WI38 (cell line): ENCODE results near the gene TGFBR3.

Source experiments
- H3K4me3 ChIP-seq: 2 replicates; pipeline ENCODE4 v1.5.1; 2011; ENCODE audit warnings: low read depth, mild to moderate bottlenecking, control low read depth, low read length
- TF ChIP-seq, protein P1 (sequence below): IDR thresholded peaks from 2 replicates; pipeline ENCODE4 v1.5.1; 2012; ENCODE audit warnings: low read depth, mild to moderate bottlenecking, control low read depth, low read length

Gene TGFBR3

DNA sequence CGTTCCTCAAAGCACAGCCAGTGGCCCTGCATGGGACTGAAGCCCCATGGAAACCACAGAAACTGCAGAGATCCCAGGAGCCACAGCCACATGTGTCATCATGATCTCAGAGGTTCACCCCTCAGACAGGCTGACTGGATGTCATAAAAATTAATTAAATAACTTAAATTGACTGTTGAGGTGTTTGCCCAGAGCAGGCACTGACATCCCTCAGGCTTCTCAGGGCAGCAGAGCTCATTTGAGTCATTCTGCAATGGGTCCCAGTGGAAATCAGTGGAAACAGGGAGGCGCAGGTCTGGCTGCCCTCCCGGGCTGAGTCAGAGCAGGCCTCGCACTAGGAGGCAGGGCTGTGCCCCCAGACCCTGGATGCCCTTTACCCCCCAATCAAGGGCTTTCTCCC, 250.2 kb downstream of the TGFBR3 start:
- TF ChIP-seq, protein P1, sequence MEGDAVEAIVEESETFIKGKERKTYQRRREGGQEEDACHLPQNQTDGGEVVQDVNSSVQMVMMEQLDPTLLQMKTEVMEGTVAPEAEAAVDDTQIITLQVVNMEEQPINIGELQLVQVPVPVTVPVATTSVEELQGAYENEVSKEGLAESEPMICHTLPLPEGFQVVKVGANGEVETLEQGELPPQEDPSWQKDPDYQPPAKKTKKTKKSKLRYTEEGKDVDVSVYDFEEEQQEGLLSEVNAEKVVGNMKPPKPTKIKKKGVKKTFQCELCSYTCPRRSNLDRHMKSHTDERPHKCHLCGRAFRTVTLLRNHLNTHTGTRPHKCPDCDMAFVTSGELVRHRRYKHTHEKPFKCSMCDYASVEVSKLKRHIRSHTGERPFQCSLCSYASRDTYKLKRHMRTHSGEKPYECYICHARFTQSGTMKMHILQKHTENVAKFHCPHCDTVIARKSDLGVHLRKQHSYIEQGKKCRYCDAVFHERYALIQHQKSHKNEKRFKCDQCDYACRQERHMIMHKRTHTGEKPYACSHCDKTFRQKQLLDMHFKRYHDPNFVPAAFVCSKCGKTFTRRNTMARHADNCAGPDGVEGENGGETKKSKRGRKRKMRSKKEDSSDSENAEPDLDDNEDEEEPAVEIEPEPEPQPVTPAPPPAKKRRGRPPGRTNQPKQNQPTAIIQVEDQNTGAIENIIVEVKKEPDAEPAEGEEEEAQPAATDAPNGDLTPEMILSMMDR: no peak
- no peak overlapping the region for H3K4me3 ChIP-seq

DNA sequence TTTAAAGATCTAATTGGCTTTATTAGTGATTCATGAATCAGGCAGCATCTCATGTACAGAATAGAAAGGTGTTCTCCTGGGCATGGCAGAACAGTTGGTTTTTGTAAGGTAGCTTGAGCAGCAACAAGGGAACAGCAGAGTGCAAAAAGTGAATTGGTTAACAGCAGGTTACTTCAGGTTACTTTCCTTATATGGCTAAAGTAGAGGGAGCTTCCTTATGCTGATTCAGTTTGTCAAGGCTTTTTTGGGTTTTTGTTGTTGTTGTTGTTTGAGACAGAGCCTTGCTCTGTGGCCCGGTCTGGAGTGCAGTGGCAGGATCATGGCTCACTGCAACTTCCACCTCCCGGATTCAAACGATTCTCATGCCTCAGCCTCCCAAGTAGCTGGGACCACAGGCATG, 252.5 kb downstream of the TGFBR3 start:
- TF ChIP-seq, protein P1: no peak
- no peak overlapping the region for H3K4me3 ChIP-seq

DNA sequence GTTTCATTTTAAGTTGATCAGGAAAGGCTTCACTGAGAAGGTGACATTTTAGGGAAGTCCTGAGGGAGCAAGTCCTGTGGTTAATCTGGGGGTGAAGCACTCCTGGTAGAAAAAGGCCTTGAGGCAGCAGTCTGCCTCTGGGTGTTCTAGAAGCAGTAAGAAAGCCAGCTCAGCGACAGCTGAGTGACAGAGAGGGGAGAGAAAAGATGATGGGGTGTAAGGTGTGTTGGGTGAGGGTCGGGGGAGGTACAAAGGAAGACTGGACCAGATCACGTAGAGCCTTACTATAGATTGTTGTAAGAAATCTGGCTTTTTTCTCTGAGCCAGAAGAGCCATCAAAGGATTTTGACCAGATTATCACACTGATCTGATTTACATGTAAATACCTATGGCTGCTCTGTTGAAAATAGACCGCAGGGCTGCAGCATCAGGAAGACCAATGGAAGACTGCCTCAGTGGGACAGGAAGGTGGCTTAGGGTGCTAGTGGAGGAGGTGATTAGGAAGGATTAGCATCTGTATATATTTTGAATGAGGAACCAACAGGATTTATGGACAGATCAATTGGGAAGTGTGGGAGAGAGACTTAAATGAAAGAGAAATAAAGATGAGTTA, 254.1 kb downstream of the TGFBR3 start:
- no peak overlapping the region for H3K4me3 ChIP-seq
- TF ChIP-seq, protein P1: no peak

DNA sequence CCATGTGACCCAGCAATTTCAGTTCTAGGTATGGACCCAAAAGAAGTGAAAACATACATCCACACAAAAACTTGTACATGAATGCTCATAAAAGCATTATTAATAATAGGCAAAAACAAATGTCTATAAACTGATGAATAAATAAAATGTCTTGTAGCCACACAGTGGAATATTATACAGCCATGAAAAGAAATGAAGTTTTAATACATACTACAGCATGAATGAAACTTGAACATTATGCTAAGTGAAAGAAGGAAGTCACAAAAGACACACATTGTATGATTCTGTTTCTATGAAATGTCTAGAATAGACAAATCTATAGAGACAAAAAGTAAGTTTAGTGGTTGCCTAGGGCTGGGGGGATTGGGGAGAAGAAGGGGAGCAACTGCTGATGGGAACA, 255.1 kb downstream of the TGFBR3 start:
- no peak overlapping the region for H3K4me3 ChIP-seq
- TF ChIP-seq, protein P1: no peak
